Transverse colon (tissue), 3 donors: ENCODE measurements around the gene NISCH.

Experiments used
- CTCF ChIP-seq, 5 experiments: fragments of 200-600 bp in 3 of 5; fragments of 450-650 bp in 2 of 5; sonication (generic) in 3 of 5; IDR thresholded peaks; 1 replicate in 2 of 5; 2 replicates in 3 of 5; pipeline ENCODE4 v1.5.1; 2016 to 2017; ENCODE audit warnings: antibody characterized with exemption in 5 of 5, inconsistent platforms in 3 of 5, mild to moderate bottlenecking in 2 of 5, moderate library complexity in 1 of 5
- POLR2A ChIP-seq: fragments of 450-650 bp; IDR thresholded peaks from one replicate; pipeline ENCODE4 v1.6.1; 2016; ENCODE audit warnings: antibody characterized with exemption, mild to moderate bottlenecking, moderate library complexity

- TF ChIP-seq CTCF (IDR thresholded peaks at IDR 0.05) (no peak), POLR2A (no peak)
Measured at GRCh38 chr3:52504977-52505376, 49.6 kb downstream of the NISCH start.
